GM15510 (cell line): ENCODE data around the gene NDC1.

ENCODE experiments used
- POLR2A ChIP-seq: IDR thresholded peaks from 3 replicates; pipeline ENCODE4 v1.6.1; 2011; ENCODE audit warnings: borderline replicate concordance; ENCODE audit not compliant: insufficient read length; ENCODE audit errors: extremely low read depth

NDC1 gene

GRCh38 chr1:53738205-53739108 is 99.6 kb downstream of the NDC1 start:
- TF ChIP-seq POLR2A, result no peak

- TF ChIP-seq POLR2A, result no peak
Measured at GRCh38 chr1:53737648-53738204, 100.4 kb downstream of the NDC1 start.

DNA sequence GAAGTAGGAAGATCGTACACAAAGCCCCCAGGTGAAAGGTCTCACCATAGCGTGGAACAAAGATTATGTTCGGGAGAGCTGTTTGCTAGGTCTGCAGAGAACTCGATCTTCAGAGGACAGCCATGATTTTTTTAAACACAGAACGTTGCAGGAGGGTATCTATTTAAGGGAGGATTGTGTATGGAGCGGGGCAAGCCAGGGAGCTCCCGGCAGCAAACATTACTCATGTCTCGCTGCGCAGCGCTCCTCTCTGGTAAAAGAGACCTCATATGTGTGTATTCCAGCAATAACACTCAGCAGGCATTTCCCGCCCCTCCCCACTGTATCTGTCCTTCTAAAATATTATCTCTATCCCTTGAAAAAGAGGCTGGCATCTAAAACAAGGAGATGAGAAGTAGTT is 101.8 kb downstream of the NDC1 start:
- no peak for TF ChIP-seq POLR2A

DNA sequence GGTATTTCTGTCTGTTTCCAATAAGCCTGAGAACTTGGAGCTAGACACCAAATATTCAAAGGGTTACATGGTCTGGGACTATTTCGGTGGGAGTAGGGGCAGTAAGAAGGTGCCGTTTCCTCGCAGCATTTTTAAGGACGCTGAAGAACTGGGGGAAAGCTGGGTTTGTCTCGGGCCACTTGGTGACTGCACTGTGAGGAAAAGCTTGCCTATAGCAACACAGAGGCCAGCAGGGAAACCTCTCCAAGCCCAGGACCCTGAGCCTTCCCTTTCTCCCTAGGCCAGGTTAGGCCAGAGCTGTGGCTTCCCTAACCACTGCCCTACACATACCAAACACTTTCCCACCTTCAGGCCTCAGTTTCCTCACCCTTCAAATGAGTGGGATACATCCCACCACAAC is 102.4 kb downstream of the NDC1 start:
- TF ChIP-seq POLR2A, result no peak

DNA sequence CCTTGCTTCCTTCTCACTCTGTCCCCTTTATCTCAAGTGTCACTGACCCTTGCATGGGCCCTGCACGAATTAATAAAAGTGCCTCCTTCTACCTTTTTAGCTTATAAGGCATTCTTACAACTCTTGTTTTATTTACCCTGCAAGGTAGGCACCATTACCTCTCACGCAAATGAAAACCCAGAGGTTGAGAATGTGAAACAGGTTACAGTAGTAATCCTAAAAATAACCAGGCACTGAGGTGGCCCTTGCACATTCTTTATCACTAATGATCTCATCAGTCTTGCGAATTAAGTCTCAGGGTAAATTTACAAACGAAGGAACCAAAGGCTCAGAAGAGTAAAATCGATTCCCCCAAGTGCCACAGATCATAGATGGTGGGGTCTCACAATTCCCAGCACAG is 102.8 kb downstream of the NDC1 start:
- TF ChIP-seq POLR2A, result no peak

GRCh38 chr1:53734650-53735211 is 103.4 kb downstream of the NDC1 start:
- no peak for TF ChIP-seq POLR2A

DNA sequence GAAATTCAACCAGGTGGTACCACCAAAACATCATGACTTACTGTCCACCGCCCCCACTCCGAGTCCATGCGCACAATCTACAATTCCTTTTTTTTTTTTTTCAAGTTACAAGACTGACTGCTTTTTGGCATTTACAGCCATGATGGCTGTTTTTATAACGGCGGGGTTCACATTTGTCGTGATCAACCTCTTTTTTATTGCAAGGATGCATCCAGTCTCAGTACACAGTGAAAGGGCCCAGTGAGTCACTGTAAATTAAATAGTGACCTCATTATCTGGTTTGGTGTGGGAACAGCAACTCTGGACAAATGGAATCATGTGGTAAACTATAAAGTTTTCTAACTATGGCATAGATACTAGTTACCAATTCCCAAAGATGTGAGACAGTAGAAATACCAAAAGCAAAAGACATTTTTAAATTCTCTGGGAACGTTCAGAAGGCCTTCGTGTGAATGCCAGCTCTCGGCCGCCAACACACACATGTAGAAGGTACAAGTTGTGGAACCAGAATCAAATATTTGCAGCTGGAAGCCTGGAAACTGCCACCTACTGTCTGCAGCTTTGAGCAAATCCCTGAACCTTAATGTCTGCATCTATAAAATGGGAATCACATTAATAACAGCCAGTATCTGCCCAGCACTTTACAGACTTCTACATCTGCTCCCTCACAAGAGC is 104.0 kb downstream of the NDC1 start:
- no peak for TF ChIP-seq POLR2A

GRCh38 chr1:53733447-53733931 is 104.6 kb downstream of the NDC1 start:
- no peak for TF ChIP-seq POLR2A

DNA sequence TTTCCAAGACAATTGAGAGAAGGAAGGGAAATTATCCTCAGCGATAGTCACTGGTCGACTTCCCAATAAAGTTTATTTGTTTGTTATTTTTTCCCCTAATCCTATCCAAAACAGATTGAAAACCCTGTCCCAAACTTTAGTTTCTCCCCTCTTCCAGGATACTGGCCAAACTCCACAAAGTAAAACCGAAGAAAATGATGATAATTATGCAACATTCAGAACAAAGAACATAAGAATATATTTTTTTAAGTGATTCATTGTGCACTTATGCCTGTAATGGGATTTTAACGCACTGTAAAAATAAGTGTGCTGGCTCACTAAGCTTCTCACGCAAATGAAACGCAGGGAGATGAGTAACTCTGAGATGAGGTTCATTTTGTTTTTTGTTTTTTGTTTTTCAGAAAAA is 105.2 kb downstream of the NDC1 start:
- TF ChIP-seq POLR2A, result no peak

DNA sequence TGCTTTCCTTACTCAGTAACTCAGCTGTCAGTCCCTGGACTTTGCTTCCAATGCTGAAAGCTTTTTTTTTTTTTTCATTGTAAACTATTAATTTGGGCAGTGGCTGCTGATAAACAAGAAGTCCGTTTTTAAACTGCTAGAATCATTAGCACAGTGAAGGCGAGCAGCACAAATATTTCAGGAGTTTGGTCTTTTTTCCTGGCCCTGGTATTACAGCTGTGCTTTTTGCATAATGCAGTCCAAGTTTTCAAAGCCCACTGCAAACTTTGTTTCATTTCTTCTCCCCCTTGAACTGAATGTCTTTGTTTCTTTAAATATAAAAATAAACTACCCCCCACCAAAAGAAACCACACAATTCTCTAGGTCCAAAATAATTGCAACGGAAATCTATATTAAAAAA is 105.7 kb downstream of the NDC1 start:
- TF ChIP-seq POLR2A, result no peak

- no peak for TF ChIP-seq POLR2A
Measured at GRCh38 chr1:53731779-53732305, 106.3 kb downstream of the NDC1 start.

GRCh38 chr1:53731043-53731600 is 107.0 kb downstream of the NDC1 start:
- TF ChIP-seq POLR2A, result no peak

DNA sequence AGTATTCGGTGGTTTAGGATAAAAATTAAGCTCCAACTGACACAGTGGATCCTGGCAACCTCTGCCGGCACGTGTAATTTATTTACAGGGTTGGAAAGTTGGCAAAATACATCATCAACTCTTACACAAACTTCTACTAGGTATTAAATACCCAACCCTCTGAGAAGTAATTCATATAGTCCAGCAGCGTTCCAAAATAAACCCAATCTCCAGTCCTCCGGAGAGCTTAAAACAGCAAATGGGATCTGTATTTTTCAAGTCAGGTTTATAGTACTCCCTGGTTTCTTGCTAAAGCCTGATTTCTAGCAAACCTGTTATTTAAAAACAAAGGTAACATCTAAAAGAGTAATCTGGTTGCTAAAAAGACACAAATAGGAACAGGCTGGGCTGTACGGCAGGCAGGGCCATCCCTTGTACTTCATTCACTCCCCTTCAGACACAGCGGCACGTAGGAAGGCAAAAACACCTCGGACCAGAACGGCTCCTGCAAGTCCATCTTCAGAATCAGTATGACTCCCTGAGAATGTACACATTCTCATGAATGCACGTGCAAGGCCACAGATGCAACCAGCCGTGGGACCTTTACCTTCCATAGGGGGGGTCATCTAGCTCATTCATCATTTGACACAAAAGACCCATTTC is 107.8 kb downstream of the NDC1 start:
- TF ChIP-seq POLR2A, result no peak

DNA sequence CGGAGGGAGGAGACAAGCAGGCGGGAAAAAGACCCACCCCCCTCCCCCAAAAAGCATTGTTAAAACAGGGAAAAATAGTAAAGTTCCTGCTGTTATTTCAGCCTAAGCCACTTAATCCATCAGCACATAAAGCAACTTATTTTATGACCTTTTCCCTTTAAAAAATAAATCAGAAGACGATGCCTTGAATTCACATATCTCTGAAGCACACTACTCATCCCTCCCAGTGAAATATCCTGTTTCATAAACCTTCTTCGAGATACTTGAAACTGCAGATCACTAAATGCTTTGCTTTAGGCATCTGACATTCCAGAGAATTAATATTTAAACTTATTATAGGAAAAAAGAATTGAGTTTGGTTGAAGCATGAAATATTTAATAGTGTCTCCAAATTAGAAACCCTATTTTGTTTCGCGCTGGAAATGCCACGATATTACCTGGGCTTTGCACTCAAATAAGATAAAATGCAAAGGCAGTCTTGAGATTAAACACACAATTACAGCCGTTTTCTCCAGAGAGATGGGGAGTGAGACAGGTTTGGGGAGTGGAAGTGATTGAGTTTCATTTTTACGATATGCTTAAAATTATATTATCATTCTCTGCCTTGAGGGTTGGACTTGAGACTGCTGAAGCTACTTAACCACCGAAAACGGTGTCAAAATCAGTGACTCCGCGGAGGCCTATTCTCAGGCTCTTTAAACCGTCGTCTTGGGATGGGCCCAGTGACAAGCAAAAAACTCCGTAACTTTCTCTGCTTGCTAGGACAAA is 108.5 kb downstream of the NDC1 start:
- no peak for TF ChIP-seq POLR2A

GRCh38 chr1:53728702-53729455 is 109.2 kb downstream of the NDC1 start:
- no peak for TF ChIP-seq POLR2A
